Keratinocyte (primary cell): Measurements from ENCODE around the gene AHRR. TPM values are rescaled to one million over a fixed set of nuclear protein-coding genes. Genes with fewer than 3 reads are reported as not detected.

ENCODE experiments used
- DNase-seq: peaks from one replicate; pipeline ENCODE4 v3.0.0-alpha.2; 2011; ENCODE audit warnings: low read depth, missing footprints, low spot score
- FAIRE-seq: peaks from 2 replicates; lab custom pipeline; 2011; peaks lifted over from hg19 to GRCh38; lab: Jason Lieb, UNC
- H2AFZ ChIP-seq: 2 replicates; pipeline ENCODE4 v1.6.0; 2012; ENCODE audit warnings: low read length, control low read depth, inconsistent platforms; ENCODE audit not compliant: control insufficient read depth
- H3K27ac ChIP-seq: 2 replicates; pipeline ENCODE4 v1.5.1; 2011; ENCODE audit warnings: low read length; ENCODE audit not compliant: control insufficient read depth, insufficient read depth
- H3K27me3 ChIP-seq: 3 replicates; pipeline ENCODE4 v1.6.0; 2011; ENCODE audit warnings: low read length; ENCODE audit not compliant: control insufficient read depth, insufficient read depth; ENCODE audit errors: extremely low read depth
- H3K36me3 ChIP-seq, 2 experiments: 2 replicates in 1 of 2; 3 replicates in 1 of 2; pipeline ENCODE4 v1.5.1; 2011; ENCODE audit warnings: low read length in 2 of 2, mild to moderate bottlenecking in 1 of 2; ENCODE audit not compliant: control insufficient read depth in 2 of 2, insufficient read depth in 2 of 2; ENCODE audit errors: extremely low read depth in 1 of 2
- H3K4me1 ChIP-seq: 3 replicates; pipeline ENCODE4 v1.5.1; 2011; ENCODE audit warnings: low read length; ENCODE audit not compliant: control insufficient read depth, insufficient read depth; ENCODE audit errors: extremely low read depth
- H3K4me2 ChIP-seq: 3 replicates; pipeline ENCODE4 v1.6.0; 2011; ENCODE audit warnings: low read depth, low read length; ENCODE audit not compliant: control insufficient read depth, insufficient read depth; ENCODE audit errors: extremely low read depth
- H3K4me3 ChIP-seq, 3 experiments: fragments of 200-600 bp in 1 of 3; sonication (generic) in 1 of 3; 2 replicates in 2 of 3; 3 replicates in 1 of 3; pipeline ENCODE4 v1.5.1; 2011 to 2016; ENCODE audit warnings: low read length in 3 of 3, mild to moderate bottlenecking in 3 of 3, control low read depth in 2 of 3, inconsistent platforms in 1 of 3, low read depth in 1 of 3, mixed read lengths in 1 of 3, mixed run types in 1 of 3, moderate library complexity in 1 of 3; ENCODE audit not compliant: control insufficient read depth in 2 of 3, insufficient read depth in 2 of 3; ENCODE audit errors: extremely low read depth in 1 of 3
- H3K79me2 ChIP-seq: 2 replicates; pipeline ENCODE4 v1.6.0; 2012; ENCODE audit warnings: low read length; ENCODE audit not compliant: control insufficient read depth, insufficient read depth
- H3K9ac ChIP-seq: 3 replicates; pipeline ENCODE4 v1.6.0; 2011; ENCODE audit warnings: low read length; ENCODE audit not compliant: control insufficient read depth, insufficient read depth; ENCODE audit errors: extremely low read depth
- H3K9me1 ChIP-seq: 3 replicates; pipeline ENCODE4 v1.6.0; 2011; ENCODE audit warnings: low read length; ENCODE audit not compliant: control insufficient read depth, insufficient read depth; ENCODE audit errors: extremely low read depth
- H3K9me3 ChIP-seq: 2 replicates; pipeline ENCODE4 v1.5.1; 2012; ENCODE audit warnings: low read depth, low read length; ENCODE audit not compliant: control insufficient read depth
- H4K20me1 ChIP-seq: 3 replicates; pipeline ENCODE4 v1.6.0; 2011; ENCODE audit warnings: low read length; ENCODE audit not compliant: control insufficient read depth, insufficient read depth; ENCODE audit errors: extremely low read depth
- CTCF ChIP-seq, 3 experiments: IDR thresholded peaks in 1 of 3; conservative IDR thresholded peaks in 1 of 3; optimal IDR thresholded peaks in 1 of 3; 2 replicates in 2 of 3; 3 replicates in 1 of 3; pipeline versions ENCODE3 to v1.5.1; 2011; ENCODE audit warnings: low read length in 3 of 3, mild to moderate bottlenecking in 3 of 3, moderate library complexity in 2 of 3, control low read depth in 1 of 3, inconsistent platforms in 1 of 3; ENCODE audit not compliant: insufficient read depth in 2 of 3; ENCODE audit errors: extremely low read depth in 1 of 3
- EZH2 ChIP-seq: IDR thresholded peaks from one replicate; pipeline ENCODE4 v1.6.1; 2012; ENCODE audit warnings: inconsistent platforms, mild to moderate bottlenecking, low read length, moderate library complexity
- dilution Hi-C: fragments of 300-500 bp; cut with MboI; formaldehyde crosslinking; loops from one replicate; pipeline ENCODE4 v1.7.0; 2020; ENCODE audit warnings: low sequenced_read_pairs; ENCODE audit not compliant: extremely low pct_ligation_motif_present
- polyA plus RNA-seq, 5 experiments: library from polyadenylated mRNA; depleted of rRNA in 3 of 5; stranded (reverse) in 3 of 5; stranded (forward) in 1 of 5; unstranded in 1 of 5; fragments of >200 nt; gene quantifications; 1 replicate in 1 of 5; 2 replicates in 3 of 5; 3 replicates in 1 of 5; pipeline versions ENCODE4 v1.2.1 to v1.2.3, GENCODE V29; 2011 to 2012; ENCODE audit warnings: missing spikeins in 2 of 5, low read depth in 1 of 5, low replicate concordance in 1 of 5

AHRR gene
- polyA plus RNA-seq, 1 donor (not counting 4 experiments of a cell fraction or from before 2014, with no cell fraction given) = 0.24 TPM

GRCh38 chr5:435961-436640 lies 114.6 kb downstream of the AHRR start:
- Histone ChIP-seq H3K9me1 (no peaks in the 10 kb centered on the region), H3K27ac (no peak overlapping the region), H3K4me3 (no peak overlapping the region), H3K27me3 (no peaks in the 10 kb centered on the region), H3K4me1 (no peaks in the 10 kb centered on the region), H2AFZ (no peak overlapping the region), H3K4me2 (no peak overlapping the region), H3K9ac (no peak overlapping the region), H4K20me1 (no peaks in the 10 kb centered on the region), H3K36me3 (no peaks in the 10 kb centered on the region), H3K9me3 (no peaks in the 10 kb centered on the region), H3K79me2 (no peaks in the 10 kb centered on the region)
- TF ChIP-seq CTCF (optimal IDR thresholded peaks at IDR 0.05 in 1 of 3, IDR thresholded peaks at IDR 0.05 in 1 of 3, conservative IDR thresholded peaks at IDR 0.05 in 1 of 3; ENCODE audit: extremely low read depth in 1 of 3, insufficient read depth in 2 of 3, low read length in 3 of 3) (peak; percentile 42 to 71 (median 64)), EZH2 (no peak)
- dilution Hi-C loops = no loop called here
- DNase-seq (no peak), FAIRE-seq (no peak)

DNA sequence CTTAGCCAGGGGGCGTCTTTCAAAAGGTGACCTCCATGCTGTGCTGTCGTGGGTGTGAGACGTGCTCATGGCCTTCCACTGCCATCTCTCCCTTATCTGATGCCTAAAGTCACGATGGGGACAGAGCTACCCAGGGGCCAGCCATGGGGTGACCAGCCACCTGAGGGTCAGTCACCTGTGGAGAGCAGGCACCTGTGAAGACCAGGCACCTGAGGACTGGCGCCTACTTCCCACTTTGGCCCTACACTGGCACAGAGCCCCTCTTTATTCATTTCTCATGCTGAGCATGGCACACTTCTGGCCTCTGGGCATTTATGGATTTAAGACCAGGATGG lies 115.1 kb downstream of the AHRR start:
- no peak overlapping the region for H3K27ac ChIP-seq
- H4K20me1 ChIP-seq = no peaks in the 10 kb centered on the region
- H3K9ac ChIP-seq = no peak overlapping the region
- H3K79me2 ChIP-seq = no peaks in the 10 kb centered on the region
- TF ChIP-seq EZH2 (no peak), CTCF (optimal IDR thresholded peaks at IDR 0.05 in 1 of 3, IDR thresholded peaks at IDR 0.05 in 1 of 3, conservative IDR thresholded peaks at IDR 0.05 in 1 of 3; ENCODE audit: extremely low read depth in 1 of 3, insufficient read depth in 2 of 3, low read length in 3 of 3) (no peak)
- H2AFZ ChIP-seq = no peak overlapping the region
- dilution Hi-C loops = no loop called here
- no peaks in the 10 kb centered on the region for H3K9me3 ChIP-seq
- FAIRE-seq = no peak
- no peak overlapping the region for H3K4me2 ChIP-seq
- DNase-seq = no peak
- H3K36me3 ChIP-seq = no peaks in the 10 kb centered on the region
- no peaks in the 10 kb centered on the region for H3K9me1 ChIP-seq
- no peaks in the 10 kb centered on the region for H3K4me1 ChIP-seq
- no peak overlapping the region for H3K4me3 ChIP-seq
- H3K27me3 ChIP-seq = no peaks in the 10 kb centered on the region
